Hematopoietic multipotent progenitor cell treated with erythropoietin and hydrocortisone succinate and interleukin-3 and kit ligand, for 6 days (in vitro differentiated cells): ENCODE data around the gene FAM53B.
A peak's percentile ranks its signal among the peaks of the same experiment; 100 is the strongest.

Experiments
- DNase-seq: peaks from one replicate; pipeline ENCODE4 v3.0.0-alpha.2; 2015

Gene FAM53B

DNA sequence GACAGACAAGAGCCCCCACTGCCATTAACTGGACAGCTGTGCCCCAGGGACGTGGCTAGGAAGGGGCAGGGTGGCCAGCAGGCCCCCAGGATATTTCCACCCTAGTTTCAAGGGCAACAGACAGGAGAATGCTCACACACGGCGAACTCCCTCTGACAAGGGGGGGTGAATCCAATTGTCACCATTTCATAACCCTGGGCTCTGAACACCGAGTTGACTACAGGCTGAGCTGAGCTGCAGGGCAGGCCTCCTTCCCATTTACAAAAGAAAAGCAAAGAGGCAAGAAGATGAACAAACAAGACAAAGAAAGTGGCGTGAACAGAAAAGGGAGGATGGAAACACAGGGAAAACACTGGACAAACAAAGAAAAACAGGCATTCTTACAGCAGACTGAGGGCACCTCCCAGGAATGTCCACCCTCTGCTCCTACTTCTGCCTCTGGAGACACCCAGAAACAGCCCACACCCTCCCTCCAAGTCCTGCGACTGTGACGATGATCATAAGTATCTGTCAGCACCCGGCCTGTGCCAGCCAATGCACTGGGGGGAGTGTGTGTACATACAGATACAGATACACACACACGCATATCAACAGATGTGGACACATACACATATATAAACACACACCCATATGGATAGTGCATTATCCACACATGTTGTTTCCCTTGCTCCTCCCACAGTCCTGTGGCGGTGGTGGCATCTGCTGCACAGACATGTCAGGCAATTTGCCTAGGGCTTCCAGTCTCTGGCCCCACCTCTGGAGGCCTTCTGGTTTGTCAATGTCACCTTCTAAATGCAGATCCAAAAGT is 66.2 kb downstream of the FAM53B start:
- peak; percentile 66 for DNase-seq

DNA sequence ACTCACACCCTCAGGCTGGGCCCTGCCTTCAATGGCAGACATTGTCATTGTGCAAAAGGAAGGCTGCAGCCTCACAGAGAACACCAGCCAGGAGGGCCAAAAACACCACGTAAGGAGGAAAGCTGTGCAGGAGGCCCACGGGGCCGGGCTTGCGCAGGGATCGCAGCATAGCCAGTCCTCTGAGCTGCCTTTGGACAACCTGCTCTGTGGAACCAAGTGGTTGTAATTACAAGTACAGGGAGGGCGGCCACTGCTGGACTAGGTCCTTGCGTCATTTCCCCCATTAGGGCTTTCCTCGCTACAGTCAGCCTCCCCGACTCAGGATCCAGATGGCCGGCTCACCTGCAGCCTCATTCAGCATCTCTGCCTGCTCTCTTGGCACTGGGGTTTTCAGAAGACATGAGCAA is 66.9 kb downstream of the FAM53B start:
- no peak for DNase-seq

DNA sequence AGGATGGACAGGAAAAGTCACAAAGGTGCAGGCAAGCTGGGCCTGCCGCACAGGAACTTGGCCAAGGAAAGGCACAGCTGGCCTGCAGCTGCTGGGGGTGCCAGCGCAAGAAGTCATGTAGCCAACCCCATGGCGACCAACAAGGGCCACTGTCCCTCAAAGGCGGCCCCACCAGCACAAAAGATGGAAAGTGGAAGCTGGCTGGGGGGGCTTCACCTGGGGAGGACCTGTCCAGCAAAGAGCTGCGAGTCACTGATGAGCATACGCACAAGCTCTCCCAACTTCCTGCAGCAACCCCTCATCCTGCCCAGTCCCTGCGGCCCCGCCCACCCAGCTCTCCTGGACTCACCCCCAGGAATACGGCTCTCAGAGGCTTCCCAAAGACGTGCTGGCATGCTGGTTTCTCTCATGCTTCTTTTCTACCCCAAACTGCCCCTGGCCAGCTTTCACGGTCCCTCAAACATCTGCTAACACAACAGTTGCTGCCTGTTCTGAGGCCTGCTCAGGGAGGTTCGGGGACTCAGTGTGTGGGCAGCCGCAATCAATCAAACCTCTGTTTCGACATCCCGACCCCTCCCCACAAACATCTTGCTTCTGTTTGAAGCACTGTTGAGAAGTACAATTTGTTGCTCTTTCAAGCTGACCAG is 67.6 kb downstream of the FAM53B start:
- no peak for DNase-seq

DNA sequence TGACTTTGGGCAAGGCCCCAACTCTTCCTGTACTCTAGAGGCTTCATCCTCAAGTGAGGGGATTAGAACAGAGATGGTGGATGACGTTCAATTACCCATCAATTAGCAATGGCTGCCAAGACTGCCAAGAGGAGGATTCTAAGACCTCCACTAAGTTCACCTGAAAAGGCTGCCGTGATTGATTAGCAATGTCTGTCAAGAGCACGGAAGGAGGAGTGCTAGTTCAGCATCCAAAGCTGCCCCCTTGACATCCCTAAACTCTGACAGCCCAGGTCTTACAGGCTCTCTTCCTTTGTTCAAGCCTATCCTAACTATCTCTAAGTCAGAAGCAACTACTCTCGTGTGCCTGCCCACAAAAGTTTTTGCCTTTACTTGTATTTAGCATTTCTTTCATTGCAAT is 68.4 kb downstream of the FAM53B start:
- no peak for DNase-seq

DNA sequence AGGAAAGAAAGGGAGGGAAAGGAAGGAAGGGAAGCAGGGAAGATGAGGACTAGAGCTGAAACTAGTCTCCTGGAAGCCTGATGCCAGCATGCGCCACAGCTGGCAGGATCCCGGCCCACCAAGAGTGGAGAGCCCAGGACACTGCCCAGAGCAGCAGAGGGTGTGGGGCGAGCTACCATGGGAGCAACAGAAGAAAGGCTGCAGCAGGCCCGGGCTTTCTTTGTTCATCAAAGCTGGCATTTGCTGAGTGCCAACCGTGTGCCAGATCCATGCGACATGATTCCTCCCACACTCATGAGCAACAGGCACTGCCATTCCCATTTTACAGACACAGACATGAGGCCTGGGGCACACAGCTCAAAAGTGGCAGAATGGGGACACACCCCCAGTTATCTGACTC is 68.9 kb downstream of the FAM53B start:
- DNase-seq: no peak

DNA sequence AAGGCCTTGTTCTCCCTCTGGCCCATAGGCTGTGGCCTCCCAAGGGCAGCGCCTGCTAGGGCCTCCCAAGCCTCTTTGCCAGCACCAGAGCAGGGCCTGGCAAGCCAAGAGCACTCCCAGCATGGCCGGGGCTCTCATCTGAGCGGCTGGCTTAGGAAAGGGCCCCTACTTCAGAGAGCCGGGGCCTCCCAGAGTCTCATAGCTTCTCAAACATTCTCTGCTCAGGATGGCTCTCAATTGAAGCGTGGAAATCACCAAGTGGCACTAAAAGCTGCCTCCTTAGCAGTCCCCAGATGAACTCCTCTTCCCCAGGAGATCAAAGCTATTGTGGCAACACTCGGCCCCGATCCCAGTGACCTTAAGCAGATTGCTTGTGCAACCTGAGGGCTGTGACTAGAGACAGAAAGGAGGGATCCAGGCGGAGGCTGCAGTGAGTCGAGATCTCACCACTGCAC is 69.4 kb downstream of the FAM53B start:
- DNase-seq: no peak

DNA sequence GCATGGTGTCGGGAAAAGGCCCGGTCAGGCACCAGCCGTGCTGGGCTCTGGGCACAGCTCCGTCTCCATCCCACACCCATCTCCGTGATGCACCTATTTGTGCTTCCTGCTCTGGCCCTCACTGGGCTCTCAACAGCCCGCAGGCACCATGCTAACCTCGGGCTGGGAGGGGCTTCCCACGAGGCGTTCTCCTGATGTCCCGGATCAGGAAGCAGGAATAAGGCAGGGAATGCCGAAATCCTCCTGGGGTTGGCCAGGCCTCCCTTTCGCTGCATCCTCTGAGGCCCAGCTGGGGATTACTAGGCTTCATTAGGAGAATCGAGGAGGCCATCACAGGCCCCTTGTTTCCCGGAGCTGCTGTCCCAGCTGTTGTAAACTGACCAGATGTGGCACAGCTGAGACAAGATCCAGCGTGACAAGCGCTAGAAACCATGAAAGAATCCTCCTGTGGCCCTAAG is 72.0 kb downstream of the FAM53B start:
- no peak for DNase-seq

DNA sequence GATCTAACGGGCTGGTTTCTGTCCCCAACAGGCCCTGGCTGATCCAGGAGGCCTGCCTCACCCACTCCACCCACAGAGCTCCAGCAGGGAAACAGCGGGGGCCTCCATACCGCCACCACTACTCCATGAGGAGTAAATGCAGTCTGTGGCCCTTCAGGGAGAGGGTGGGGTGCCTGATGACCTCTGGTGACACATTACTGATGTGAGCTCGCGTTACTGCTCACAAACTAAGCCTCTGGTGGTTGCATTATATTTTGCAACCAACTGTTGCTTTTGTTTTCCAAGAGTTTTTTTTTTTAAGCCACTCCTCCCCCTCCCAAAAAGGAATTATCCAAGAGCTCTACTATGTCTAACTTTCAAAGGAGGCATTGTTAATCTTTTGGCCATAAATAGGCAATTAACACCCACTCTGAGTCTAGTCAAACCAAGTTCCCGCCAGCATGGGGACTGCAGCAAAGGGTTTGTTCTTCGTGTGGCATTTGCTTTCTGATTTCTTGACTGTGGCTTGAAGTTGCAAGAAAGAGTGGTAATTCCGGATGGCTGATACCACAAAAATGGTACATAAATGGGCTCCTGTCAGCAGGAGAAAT is 72.6 kb downstream of the FAM53B start:
- peak; percentile 80 for DNase-seq

DNA sequence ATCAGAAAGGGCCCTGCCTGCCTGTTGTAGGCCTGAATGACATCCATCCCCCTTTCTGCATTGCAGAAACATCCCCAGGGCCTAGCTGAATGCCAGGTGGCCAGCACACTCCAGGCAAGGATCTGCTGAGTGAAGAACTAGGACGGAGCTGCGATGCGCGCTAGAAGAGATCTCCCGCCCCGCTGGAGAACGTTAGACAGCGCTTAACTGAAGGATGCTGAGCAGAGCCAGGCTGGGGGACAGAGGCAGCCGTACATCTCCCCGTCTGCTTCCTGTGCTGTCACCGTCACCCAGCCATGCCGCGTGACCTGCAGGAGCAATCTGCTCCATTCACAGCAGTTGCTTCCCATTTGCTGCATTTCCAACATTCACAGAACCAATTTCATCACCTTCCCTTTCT is 73.3 kb downstream of the FAM53B start:
- DNase-seq: no peak

DNA sequence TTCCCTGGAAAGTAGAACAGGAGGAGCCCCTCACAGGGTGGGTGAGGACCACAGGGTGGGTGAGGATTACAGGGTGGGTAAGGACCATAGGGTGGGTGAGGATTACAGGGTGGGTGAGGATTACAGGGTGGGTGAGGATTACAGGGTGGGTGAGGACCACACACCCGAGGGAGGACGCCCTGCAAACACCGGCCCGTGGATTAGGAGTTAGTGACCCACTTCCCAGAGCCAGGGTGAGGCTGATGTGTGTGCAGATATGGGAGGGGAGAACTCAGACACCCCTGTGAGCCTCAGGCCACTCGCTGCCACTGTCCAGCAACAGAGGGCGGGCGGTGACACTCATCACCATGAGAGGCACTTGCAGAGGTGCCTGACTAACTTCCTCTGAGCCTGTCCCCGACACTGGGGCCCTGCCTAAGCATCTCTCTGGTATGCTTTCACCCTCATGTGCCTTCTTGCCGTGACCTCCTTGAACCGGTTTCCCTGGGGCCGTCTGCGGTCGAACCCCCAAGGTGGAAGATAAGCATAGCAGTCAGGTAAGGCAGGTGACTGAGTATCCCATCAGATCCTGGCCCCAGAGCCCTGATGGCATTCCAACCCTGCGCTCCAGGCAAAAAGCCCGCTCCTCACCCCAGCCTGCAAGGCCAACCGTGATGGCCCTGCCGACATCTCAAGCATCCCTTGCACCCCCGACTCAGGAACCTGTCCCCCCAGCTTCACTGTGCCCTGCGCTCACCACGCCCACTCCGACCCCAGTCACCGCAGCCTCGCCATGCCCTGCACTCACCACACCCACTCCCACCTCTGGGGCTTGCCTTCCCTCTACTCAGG is 74.1 kb downstream of the FAM53B start:
- no peak for DNase-seq

DNA sequence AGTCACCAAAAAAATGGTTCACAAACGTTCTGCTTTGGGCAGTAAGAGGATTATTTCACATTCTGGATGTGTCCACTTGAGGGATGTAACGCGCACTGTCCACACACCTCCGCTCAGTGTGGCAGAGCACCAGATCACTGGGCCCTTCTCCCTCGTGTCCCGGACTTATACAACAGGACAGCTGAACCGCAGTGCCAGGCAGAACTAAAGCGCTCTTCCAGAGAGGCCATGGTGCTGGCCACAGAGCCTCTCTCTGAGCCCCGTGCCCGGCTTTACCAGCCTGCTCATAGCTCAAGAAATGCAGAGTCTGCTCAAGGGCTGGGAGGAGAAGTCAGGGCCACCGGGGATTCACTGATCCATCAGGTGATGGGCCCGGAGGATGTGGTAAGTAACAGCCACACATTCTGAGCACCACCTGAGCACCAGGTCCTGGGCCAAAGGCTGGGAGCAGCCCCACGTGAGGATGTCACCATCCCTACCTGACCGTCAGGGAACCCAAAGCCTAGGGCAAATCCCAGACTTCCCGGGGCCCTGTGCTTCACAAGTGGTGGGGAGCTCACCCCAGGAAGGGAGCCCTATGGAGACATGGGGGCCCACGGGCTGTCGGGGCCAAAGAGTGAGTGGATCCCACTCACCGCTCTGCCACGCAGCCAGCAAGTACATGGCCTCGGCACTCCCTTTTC is 74.9 kb downstream of the FAM53B start:
- DNase-seq: no peak

DNA sequence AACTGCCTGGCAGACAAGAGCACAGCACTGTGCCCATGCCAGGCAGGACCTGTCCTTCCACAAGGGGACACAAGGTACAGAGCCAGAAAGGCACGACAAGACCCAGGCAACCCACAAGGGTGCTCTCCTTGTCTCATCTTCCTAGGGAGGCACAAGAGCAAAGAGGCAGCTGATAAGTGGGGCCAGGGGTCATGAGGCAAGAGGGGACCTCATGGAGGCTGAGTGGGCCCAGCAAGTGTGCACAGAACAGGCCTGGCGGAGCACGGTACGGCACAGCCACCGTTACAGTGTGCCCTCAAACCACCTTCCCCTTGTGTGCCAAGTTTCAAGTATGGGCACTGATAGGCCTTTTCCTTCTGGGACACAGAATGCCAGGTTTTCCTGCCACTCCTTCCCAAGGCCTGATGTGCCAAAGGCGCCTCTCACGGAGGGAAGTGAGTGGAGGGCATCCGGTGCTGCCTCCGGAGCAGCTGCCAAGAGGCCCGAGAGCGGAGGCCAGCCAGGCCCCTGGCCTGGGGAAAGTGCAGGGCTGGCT is 75.6 kb downstream of the FAM53B start:
- DNase-seq: no peak

DNA sequence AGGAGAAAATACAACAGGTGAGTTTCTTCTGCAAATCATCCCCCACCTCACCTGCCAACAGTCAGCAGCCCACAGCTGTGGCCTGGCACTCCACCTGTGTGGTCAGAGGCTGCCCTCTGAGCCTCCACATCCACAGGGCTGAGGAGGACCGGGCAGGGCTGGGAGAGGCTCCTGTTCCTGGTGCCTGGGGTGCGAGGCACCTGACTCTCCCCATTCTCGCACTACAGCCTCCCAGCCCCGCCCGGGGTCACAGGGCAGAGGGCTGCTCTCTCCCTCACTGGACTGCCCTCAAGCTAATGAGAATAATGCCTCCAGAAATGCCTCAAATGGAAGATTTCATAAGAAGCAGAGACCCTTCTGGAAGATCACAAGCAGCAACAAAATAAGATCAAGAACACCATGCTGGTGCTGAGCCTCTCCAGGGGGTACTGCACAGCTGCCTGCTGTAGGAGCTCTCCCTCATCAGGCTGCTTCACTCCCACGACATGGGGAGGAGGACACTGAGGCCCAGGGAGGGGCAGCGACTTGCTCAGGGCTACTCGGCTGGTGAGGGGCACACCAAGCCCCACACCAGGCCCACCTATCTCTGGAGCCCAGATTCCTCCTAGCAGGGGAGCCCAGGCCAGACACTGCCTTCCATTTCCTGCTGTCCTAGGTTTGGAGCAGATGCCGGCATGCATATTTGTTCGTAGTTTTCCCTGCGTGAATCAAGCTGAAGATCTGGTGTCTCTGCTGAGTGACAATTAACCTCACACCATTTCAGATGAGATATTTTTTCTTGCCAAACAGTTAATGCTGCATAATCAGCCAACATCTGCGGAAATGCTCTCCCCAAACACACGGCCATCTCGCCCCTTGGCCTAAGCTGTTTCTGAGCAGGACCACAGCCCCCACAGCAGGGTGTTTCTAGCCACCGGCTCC is 76.5 kb downstream of the FAM53B start:
- no peak for DNase-seq

DNA sequence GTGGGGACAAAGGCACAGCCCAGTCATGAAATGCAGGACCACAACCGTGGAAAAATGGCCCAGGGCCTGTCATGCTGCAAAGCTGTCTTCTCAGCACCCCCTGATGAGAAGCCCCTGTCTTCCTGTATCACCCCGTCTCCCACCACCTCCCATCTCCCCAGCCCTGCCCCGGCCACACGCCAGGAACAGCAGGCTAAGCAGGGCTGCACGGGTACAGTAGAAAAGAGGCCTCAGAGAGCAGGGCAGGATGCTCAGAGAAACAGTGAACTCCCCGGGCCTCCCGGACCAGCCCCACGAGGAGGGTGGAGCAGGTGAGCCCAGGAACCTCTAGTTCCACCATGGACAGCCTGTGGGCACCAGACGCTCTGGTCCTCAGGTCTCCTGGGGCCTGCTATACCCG is 77.7 kb downstream of the FAM53B start:
- no peak for DNase-seq

DNA sequence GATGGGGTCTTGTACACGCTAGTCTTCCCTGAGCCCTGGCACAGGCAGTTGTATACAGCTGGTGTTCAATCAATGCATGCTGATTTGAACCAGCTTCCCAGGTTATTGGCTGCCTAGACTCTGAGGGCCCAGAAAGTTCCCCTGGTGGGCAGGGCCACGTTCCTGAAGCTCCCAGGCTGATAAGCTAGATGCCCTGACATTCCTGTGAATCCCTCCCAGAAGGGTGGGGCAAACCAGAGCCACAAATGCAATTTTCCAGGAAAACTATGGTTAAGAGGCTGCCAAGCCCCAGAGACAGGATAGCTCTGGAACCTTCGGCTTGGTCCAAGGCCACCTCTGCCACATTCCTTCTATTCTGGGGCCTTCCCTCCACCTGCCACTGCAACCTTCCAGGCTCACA is 78.2 kb downstream of the FAM53B start:
- DNase-seq: no peak

DNA sequence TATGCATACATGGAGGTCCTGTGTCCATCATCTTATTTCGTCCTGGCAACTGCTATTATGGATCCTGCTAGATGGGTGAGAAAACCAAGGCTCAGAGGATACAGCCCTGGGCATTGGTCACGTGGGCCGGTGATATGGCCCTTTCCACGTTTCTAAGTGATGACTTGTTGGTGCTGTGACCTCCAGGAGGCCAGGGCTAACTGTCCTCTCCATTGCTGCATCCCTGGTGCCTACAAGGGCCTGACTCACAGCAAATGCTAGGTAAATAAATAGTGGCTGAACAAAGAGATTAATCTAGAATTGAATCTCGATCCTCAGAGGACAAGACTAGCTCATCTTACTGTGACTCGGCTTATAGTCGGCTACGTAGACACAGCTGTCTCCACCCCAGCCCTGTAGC is 78.6 kb downstream of the FAM53B start:
- no peak for DNase-seq

DNA sequence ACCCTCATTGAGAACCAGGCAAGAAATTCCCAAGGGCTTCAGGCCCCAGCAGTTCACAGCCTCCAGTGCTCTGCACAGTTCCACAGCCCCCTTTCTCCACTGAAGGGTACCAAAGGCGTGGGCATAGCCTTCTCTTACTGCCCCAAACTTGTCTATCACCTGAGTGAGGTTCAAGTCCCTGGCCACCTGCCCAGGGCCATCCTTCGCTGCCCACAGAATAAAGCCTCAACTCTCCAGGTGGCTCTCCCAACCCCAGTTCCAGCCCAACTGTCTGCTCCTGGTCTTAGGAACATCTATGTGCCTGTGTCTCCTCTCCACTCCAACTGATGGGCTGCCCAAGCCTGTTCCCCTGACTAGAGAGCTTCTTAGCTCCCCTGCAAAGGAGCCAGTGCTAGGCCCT is 79.1 kb downstream of the FAM53B start:
- DNase-seq: no peak

DNA sequence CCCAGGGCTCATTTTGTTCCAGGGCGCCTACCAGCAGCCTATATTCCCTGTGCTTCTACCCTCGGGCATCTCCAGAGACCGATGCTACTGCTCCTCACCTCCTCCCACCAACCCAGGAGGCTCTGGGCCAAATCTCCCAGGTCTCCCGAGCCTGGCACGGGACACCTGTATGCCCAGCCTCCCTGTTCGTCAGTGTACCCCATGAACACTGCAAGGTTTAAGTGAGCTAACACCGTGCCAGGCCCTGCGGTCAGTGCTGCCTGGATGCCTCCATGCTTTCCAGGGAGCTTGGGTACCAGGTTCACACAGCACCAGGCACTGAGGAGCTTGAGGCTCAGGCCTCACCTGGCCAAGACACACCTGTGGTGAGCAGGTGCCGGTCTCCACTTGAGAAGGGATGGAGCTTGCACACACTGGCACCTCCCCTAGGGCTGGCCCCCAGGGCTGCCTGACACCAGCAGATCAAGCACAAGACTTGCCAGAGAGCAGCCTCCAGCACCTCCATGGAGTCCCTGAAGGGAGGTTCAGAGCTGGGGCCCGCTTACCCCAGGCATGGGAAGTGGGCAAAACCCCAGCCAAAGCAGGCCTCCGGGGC is 80.3 kb downstream of the FAM53B start:
- DNase-seq: no peak

DNA sequence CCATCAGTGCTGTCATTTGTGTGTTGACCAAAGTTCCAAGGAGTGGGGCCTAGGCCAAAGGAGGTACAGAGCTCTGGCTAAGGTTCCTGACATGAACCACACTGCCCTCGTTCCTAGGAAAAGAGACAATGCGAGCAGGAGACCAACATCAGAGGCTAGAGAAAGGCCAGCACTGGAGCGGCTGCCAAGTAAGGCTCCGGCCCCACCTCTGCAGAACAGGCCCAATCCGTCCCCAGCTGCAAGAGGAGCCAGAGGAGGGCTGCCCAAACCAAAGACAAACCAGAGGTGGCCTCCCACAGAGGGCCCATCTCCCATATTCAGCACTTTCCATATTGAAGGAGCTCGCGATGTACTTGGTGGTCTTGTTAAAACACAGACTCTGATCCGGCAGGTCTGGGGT is 81.0 kb downstream of the FAM53B start:
- no peak for DNase-seq

DNA sequence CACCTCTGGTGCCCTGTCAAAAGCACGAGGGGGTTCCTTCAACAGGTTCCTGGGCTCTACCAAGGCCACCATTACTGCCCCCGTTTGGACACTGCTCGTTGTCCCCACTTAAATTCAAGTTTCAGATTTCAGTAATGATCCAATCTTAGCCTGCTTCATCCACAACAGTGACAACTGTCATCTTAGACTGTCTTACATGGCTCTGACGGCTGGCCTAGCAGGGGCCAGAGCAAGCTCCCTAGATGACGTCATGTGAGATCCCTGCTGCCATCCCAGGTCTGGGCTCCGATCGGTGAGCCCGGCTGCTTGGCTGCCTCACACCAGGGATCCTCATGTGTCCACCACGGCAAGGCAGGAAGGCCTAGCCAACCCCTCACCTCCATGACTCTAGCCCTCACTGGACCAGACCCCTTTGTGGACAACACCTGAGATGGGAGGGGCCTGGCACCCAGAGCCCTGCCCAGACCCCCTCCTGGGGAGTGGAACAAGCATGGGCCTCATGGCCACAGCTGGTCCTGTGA is 82.5 kb downstream of the FAM53B start:
- no peak for DNase-seq
